OCI-LY1 (cell line): ENCODE results near the gene HSD17B7.
"Not testable (repeated sequence)": the region's sequence is repeated elsewhere in the genome, so short reads cannot be mapped to it uniquely, and the experiment has no call there.

Experiments used
- H2AFZ ChIP-seq: fragments of 200-600 bp; sonication (generic), shearing (Covaris generic); 2 replicates; pipeline ENCODE4 v1.6.0; 2014; ENCODE audit warnings: antibody characterized with exemption, mild to moderate bottlenecking, low read length
- H3F3A ChIP-seq: fragments of 200-600 bp; sonication (generic), shearing (Covaris generic); 2 replicates; pipeline ENCODE4 v1.6.0; 2014; ENCODE audit warnings: mild to moderate bottlenecking, antibody characterized with exemption, low read length, moderate library complexity; ENCODE audit not compliant: insufficient read depth
- H3K27ac ChIP-seq: fragments of 200-600 bp; sonication (generic); 2 replicates; pipeline ENCODE4 v1.5.1; 2014; ENCODE audit warnings: low read length, mixed run types, mild to moderate bottlenecking, low read depth; ENCODE audit not compliant: poor library complexity, severe bottlenecking
- H3K27me3 ChIP-seq: fragments of 200-600 bp; sonication (generic); 2 replicates; pipeline ENCODE4 v1.6.0; 2014; ENCODE audit warnings: antibody characterized with exemption, mild to moderate bottlenecking, low read length, moderate library complexity; ENCODE audit not compliant: insufficient read depth
- H3K36me3 ChIP-seq: fragments of 200-600 bp; sonication (generic); 2 replicates; pipeline ENCODE4 v1.6.1; 2014; ENCODE audit warnings: mild to moderate bottlenecking, antibody characterized with exemption, low read length, moderate library complexity, mixed read lengths; ENCODE audit not compliant: insufficient read depth
- H3K4me1 ChIP-seq: fragments of 200-600 bp; sonication (generic); 2 replicates; pipeline ENCODE4 v1.5.1; 2014; ENCODE audit warnings: mild to moderate bottlenecking, low read length, moderate library complexity; ENCODE audit not compliant: insufficient read depth, severe bottlenecking
- H3K4me2 ChIP-seq: fragments of 200-600 bp; sonication (generic), shearing (Covaris generic); 2 replicates; pipeline ENCODE4 v1.6.1; 2014; ENCODE audit warnings: low read length
- H3K4me3 ChIP-seq: fragments of 200-600 bp; sonication (generic); 2 replicates; pipeline ENCODE4 v1.5.1; 2014; ENCODE audit warnings: low read length, low read depth, mild to moderate bottlenecking, mixed read lengths; ENCODE audit not compliant: poor library complexity, severe bottlenecking
- H3K79me2 ChIP-seq: fragments of 200-600 bp; shearing (Covaris generic); 2 replicates; pipeline ENCODE4 v1.6.1; 2016; ENCODE audit warnings: mixed run types, low read length, mixed read lengths; ENCODE audit not compliant: insufficient read depth
- H3K9ac ChIP-seq: fragments of 200-600 bp; sonication (generic), shearing (Covaris generic); 2 replicates; pipeline ENCODE4 v1.6.1; 2014; ENCODE audit warnings: mild to moderate bottlenecking, low read length, mixed read lengths
- H3K9me2 ChIP-seq: fragments of 200-600 bp; sonication (generic), shearing (Covaris generic); 2 replicates; pipeline ENCODE4 v1.6.1; 2014; ENCODE audit warnings: low read depth, mild to moderate bottlenecking, low read length, mixed read lengths
- H3K9me3 ChIP-seq: fragments of 200-600 bp; shearing (Covaris generic); 2 replicates; pipeline ENCODE4 v1.6.1; 2014; ENCODE audit warnings: low read length, mixed read lengths
- H4K20me1 ChIP-seq: fragments of 200-600 bp; sonication (generic), shearing (Covaris generic); 2 replicates; pipeline ENCODE4 v1.6.0; 2016; ENCODE audit warnings: mild to moderate bottlenecking, low read length; ENCODE audit not compliant: insufficient read depth
- CTCF ChIP-seq: fragments of 200-600 bp; sonication (generic), shearing (Covaris generic); IDR thresholded peaks from 2 replicates; pipeline ENCODE4 v1.5.1; 2017; ENCODE audit warnings: mild to moderate bottlenecking, antibody characterized with exemption, low read length, moderate library complexity, mixed read lengths
- EZH2 ChIP-seq: fragments of 200-600 bp; sonication (generic), shearing (Covaris generic); IDR thresholded peaks from 2 replicates; pipeline ENCODE4 v1.8.0; 2017; ENCODE audit warnings: borderline replicate concordance, mixed run types, mild to moderate bottlenecking, antibody characterized with exemption, low read length, moderate library complexity, mixed read lengths

Gene HSD17B7

GRCh38 chr1:162790303-162790984 is at the start of gene HSD17B7:
Gene HSD17B7 (plus strand): TSS chr1:162790702. CDS start chr1:162790801, 99 bp downstream.
- H3K9ac ChIP-seq, result peak within 1 kb of the TSS; percentile 68
- not testable (repeated sequence) for H3F3A ChIP-seq, H4K20me1 ChIP-seq, H3K27me3 ChIP-seq, H3K9me2 ChIP-seq, H3K9me3 ChIP-seq, H3K79me2 ChIP-seq
- peak within 1 kb of the TSS; percentile 90 for H3K4me2 ChIP-seq
- H3K4me1 ChIP-seq, result peaks cover 18% of the 10 kb centered on the region
- peaks cover 18% of the 10 kb centered on the region; the same call in 1 of the 2 replicates for H3K36me3 ChIP-seq
- peak within 1 kb of the TSS; percentile 62 for H3K4me3 ChIP-seq
- H2AFZ ChIP-seq, result peak within 1 kb of the TSS; percentile 74; the same call in 1 of the 2 replicates
- H3K27ac ChIP-seq, result peak within 1 kb of the TSS; percentile 77

GRCh38 chr1:162740755-162741154 is 49.7 kb upstream of the HSD17B7 start:
- no peaks in the 10 kb centered on the region for H3F3A ChIP-seq
- H4K20me1 ChIP-seq, result no peaks in the 10 kb centered on the region
- no peaks in the 10 kb centered on the region for H3K4me1 ChIP-seq
- no peaks in the 10 kb centered on the region for H3K27me3 ChIP-seq
- H3K4me3 ChIP-seq, result no peak overlapping the region
- no peaks in the 10 kb centered on the region for H3K9me2 ChIP-seq
- no peaks in the 10 kb centered on the region for H3K9me3 ChIP-seq
- no peak overlapping the region for H3K4me2 ChIP-seq
- no peak overlapping the region for H2AFZ ChIP-seq
- H3K27ac ChIP-seq, result no peak overlapping the region
- TF ChIP-seq CTCF, result no peak
- no peak for TF ChIP-seq EZH2
- no peaks in the 10 kb centered on the region for H3K79me2 ChIP-seq
- no peak overlapping the region for H3K9ac ChIP-seq
- no peaks in the 10 kb centered on the region for H3K36me3 ChIP-seq

GRCh38 chr1:162741574-162741973 is 48.9 kb upstream of the HSD17B7 start:
- Histone ChIP-seq H3K9me2 (no peaks in the 10 kb centered on the region), H3K4me3 (no peak overlapping the region), H2AFZ (no peak overlapping the region), H4K20me1 (no peaks in the 10 kb centered on the region), H3K4me2 (no peak overlapping the region), H3F3A (no peaks in the 10 kb centered on the region), H3K36me3 (no peaks in the 10 kb centered on the region), H3K79me2 (no peaks in the 10 kb centered on the region), H3K9ac (no peak overlapping the region), H3K4me1 (no peaks in the 10 kb centered on the region), H3K27me3 (no peaks in the 10 kb centered on the region), H3K9me3 (no peaks in the 10 kb centered on the region), H3K27ac (no peak overlapping the region)
- TF ChIP-seq EZH2, result no peak

GRCh38 chr1:162746264-162746942 is 44.1 kb upstream of the HSD17B7 start:
- not testable (repeated sequence) for H3K4me3 ChIP-seq, H3K27ac ChIP-seq, H3K36me3 ChIP-seq, H3K4me1 ChIP-seq, H2AFZ ChIP-seq, H3K27me3 ChIP-seq, H3K79me2 ChIP-seq, H4K20me1 ChIP-seq, H3K9me2 ChIP-seq, H3K9me3 ChIP-seq, H3K9ac ChIP-seq, H3F3A ChIP-seq, H3K4me2 ChIP-seq
